ENCODE data around the gene FBXO3. TPM values are rescaled to one million over a fixed set of nuclear protein-coding genes. Genes with fewer than 3 reads are reported as not detected.

The FBXO3 gene
- total RNA-seq, 1 experiment from 2014 or later, result 27.2 TPM

GRCh38 chr11:33701302-33702230 is 72.8 kb downstream of the FBXO3 start (continued):
- TF ChIP-seq EZH2phosphoT487 (IDR thresholded peaks at IDR 0.05; ENCODE audit: borderline replicate concordance) (no peak), CBX3 (IDR thresholded peaks at IDR 0.05; ENCODE audit: low read depth) (no peak), ATF3 (IDR thresholded peaks at IDR 0.05) (no peak)

GRCh38 chr11:33700502-33701271 is 73.6 kb downstream of the FBXO3 start, which contains the start of gene C11orf91:
Gene C11orf91 (minus strand): TSS chr11:33700826. CDS start chr11:33700740, 86 bp downstream.
- Histone ChIP-seq H2AFZ (ENCODE audit: low read depth, low read length, poor library complexity, severe bottlenecking) (peak within 1 kb of the TSS; percentile 8), H4K20me1 (ENCODE audit: insufficient read depth) (no peaks in the 10 kb centered on the region), H3K27ac (ENCODE audit: low read depth, low read length) (peak within 1 kb of the TSS; percentile 23; the same call in 1 of the 2 replicates), H3K4me1 (ENCODE audit: control insufficient read depth in 1 of 2, insufficient read depth in 2 of 2, low read length in 2 of 2) (peaks cover 10 to 71% of the 10 kb centered on the region in 2 experiments), H3K9me2 (ENCODE audit: insufficient read depth) (no peaks in the 10 kb centered on the region), H3K79me2 (ENCODE audit: insufficient read depth, low read length) (no peaks in the 10 kb centered on the region), H3K4me3 (replicated peaks in 1 of 2; ENCODE audit: low read depth in 1 of 2, low read length in 2 of 2) (peak within 1 kb of the TSS; percentile 44 to 52), H3K27me3 (ENCODE audit: insufficient read depth, low read length) (no peaks in the 10 kb centered on the region), H3K4me2 (ENCODE audit: low read length) (peak within 1 kb of the TSS; percentile 88), H3K9me3 (ENCODE audit: control insufficient read depth in 1 of 2, insufficient read depth in 1 of 2, low read depth in 1 of 2, low read length in 2 of 2) (no peaks in the 10 kb centered on the region), H3K36me3 (ENCODE audit: control insufficient read depth in 1 of 2, insufficient read depth in 2 of 2, low read length in 2 of 2) (0 out of 4 replicates have a peak, but pooled peaks cover 0 to 6% of the 10 kb centered on the region in 2 experiments), H3K9ac (ENCODE audit: low read length) (peak within 1 kb of the TSS; percentile 45)
- POLR2A ChIA-PET, result interaction anchor here (1.1 to 4.6 kb wide), 5 partner anchors 10 to 142 kb away, joined by 3 to 38 read pairs (median 11); partner anchors contain the start of gene CD59
- no TSS peak for BruUV-seq (replicated peaks)
- peak; percentile 76 for DNase-seq (ENCODE audit: low read depth, low spot score)
- TF ChIP-seq EGR1 (IDR thresholded peaks at IDR 0.05; ENCODE audit: low read depth) (peak; percentile 80), RAD21 (IDR thresholded peaks at IDR 0.05; ENCODE audit: low read depth) (no peak), POLR2AphosphoS5 (IDR thresholded peaks at IDR 0.05; ENCODE audit: low read depth, low read length) (peak; percentile 74), EZH2phosphoT487 (IDR thresholded peaks at IDR 0.05; ENCODE audit: borderline replicate concordance) (no peak)
- peak; percentile 93 for ATAC-seq
- intact Hi-C loops (cut with micrococcal nuclease), result loop anchor here (5.0 kb wide), 1 partner anchor 37 kb away; the partner anchor contains the start of gene CD59
- RAD21 ChIA-PET (ENCODE audit: low non-redundant PET in 1 of 2, low total read pairs in 2 of 2, uncharacterized antibody in 2 of 2, unreplicated experiment in 2 of 2), result interaction anchor here (0.6 to 1.3 kb wide), 3 partner anchors 15 to 42 kb away, joined by 3 to 4 read pairs (median 3); no protein-coding TSS in a partner anchor
- CTCF ChIA-PET, result interaction anchor here (0.6 to 4.3 kb wide), 2 partner anchors 42 to 134 kb away, joined by 3 to 16 read pairs; no protein-coding TSS in a partner anchor
